Measurements from ENCODE around the gene CPT1C. TPM values are rescaled to one million over a fixed set of nuclear protein-coding genes. Genes with fewer than 3 reads are reported as not detected.

Gene CPT1C
- total and polyA plus RNA-seq, 2 of the 8 experiments (the other 6 are each of a cell fraction or from before 2014, with no cell fraction given) = 79.6 to 91.8 TPM

- no peak for TF ChIP-seq EGR1 (IDR thresholded peaks at IDR 0.05; ENCODE audit: borderline replicate concordance, low read depth, low read length)
- TF ChIP-seq ZNF274 (IDR thresholded peaks at IDR 0.05; ENCODE audit: borderline replicate concordance, extremely low read depth, low read length) = no peak
- TF ChIP-seq EZH2 (IDR thresholded peaks at IDR 0.05; ENCODE audit: low read depth, low read length, severe bottlenecking) = no peak
- no peak for TF ChIP-seq TAF1 (IDR thresholded peaks at IDR 0.05; ENCODE audit: low read depth, low read length)
- no peak for TF ChIP-seq JUN (IDR thresholded peaks at IDR 0.05; ENCODE audit: low read depth, low read length)
- TF ChIP-seq BACH1 (IDR thresholded peaks at IDR 0.05; ENCODE audit: low read length) = no peak
- TF ChIP-seq TEAD4 (IDR thresholded peaks at IDR 0.05; ENCODE audit: low read depth, low read length) = no peak
- no peak for TF ChIP-seq SAP30 (IDR thresholded peaks at IDR 0.05; ENCODE audit: insufficient read depth, insufficient replicate concordance, low read length)
- TF ChIP-seq CHD2 (IDR thresholded peaks at IDR 0.05; ENCODE audit: low read length) = no peak
- TF ChIP-seq CBX5 (IDR thresholded peaks at IDR 0.05; ENCODE audit: low read depth, low read length) = no peak
- no peak for TF ChIP-seq RAD21 (IDR thresholded peaks at IDR 0.05 in 1 of 2, conservative IDR thresholded peaks at IDR 0.05 in 1 of 2; ENCODE audit: low read depth in 2 of 2, low read length in 2 of 2)
- TF ChIP-seq NRF1 (IDR thresholded peaks at IDR 0.05; ENCODE audit: low read depth, low read length) = peak; percentile 71
- TF ChIP-seq TCF12 (IDR thresholded peaks at IDR 0.05; ENCODE audit: low read depth, low read length) = no peak
- TF ChIP-seq SP1 (IDR thresholded peaks at IDR 0.05; ENCODE audit: low read depth, low read length) = 0 out of 2 replicates have a peak, but pooled peaks have one; percentile 4
- TF ChIP-seq KDM4A (IDR thresholded peaks at IDR 0.05; ENCODE audit: low read depth, low read length, severe bottlenecking) = peak; percentile 40
- no peak for TF ChIP-seq BCL11A (IDR thresholded peaks at IDR 0.05; ENCODE audit: low read depth in 2 of 2, low read length in 2 of 2)
- TF ChIP-seq, protein P1, sequence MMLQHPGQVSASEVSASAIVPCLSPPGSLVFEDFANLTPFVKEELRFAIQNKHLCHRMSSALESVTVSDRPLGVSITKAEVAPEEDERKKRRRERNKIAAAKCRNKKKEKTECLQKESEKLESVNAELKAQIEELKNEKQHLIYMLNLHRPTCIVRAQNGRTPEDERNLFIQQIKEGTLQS (IDR thresholded peaks at IDR 0.05; ENCODE audit: insufficient read depth, low read depth, low read length) = no peak
- TF ChIP-seq HDAC2 (IDR thresholded peaks at IDR 0.05; ENCODE audit: borderline replicate concordance in 1 of 2, low read depth in 2 of 2, low read length in 2 of 2) = peak in 1 of 2 experiments; percentile 1; a peak in 1 of 4 replicates
- no peak for TF ChIP-seq YY1 (IDR thresholded peaks at IDR 0.05; ENCODE audit: low read depth, low read length)
- TF ChIP-seq JUND (IDR thresholded peaks at IDR 0.05; ENCODE audit: low read length) = no peak
- no peak for TF ChIP-seq POLR2A (IDR thresholded peaks at IDR 0.05; ENCODE audit: control extremely low read depth in 1 of 2, low read depth in 2 of 2, low read length in 2 of 2)
- TF ChIP-seq ATF2 (IDR thresholded peaks at IDR 0.05; ENCODE audit: low read length) = no peak
Measured at GRCh38 chr19:49691243-49692146, 579 bp downstream of the CPT1C start (continued).

All from H1 (cell line).